ENCODE data around the gene SMARCC1. TPM values are rescaled to one million over a fixed set of nuclear protein-coding genes. Genes with fewer than 3 reads are reported as not detected.

The SMARCC1 gene
- total RNA-seq, 1 donor from 2014 or later = 99.6 TPM

GRCh38 chr3:47780741-47781684 is 680 bp downstream of the SMARCC1 start:
- H3K27me3 Mint-ChIP-seq (ENCODE audit: unreplicated experiment) = no peaks in the 10 kb centered on the region
- H3K27ac Mint-ChIP-seq (ENCODE audit: unreplicated experiment) = peak overlapping the region; percentile 94
- no peaks in the 10 kb centered on the region for H3K9me3 Mint-ChIP-seq (ENCODE audit: unreplicated experiment)
- no peaks in the 10 kb centered on the region for H3K36me3 Mint-ChIP-seq (ENCODE audit: unreplicated experiment)
- TF ChIP-seq, protein P1, sequence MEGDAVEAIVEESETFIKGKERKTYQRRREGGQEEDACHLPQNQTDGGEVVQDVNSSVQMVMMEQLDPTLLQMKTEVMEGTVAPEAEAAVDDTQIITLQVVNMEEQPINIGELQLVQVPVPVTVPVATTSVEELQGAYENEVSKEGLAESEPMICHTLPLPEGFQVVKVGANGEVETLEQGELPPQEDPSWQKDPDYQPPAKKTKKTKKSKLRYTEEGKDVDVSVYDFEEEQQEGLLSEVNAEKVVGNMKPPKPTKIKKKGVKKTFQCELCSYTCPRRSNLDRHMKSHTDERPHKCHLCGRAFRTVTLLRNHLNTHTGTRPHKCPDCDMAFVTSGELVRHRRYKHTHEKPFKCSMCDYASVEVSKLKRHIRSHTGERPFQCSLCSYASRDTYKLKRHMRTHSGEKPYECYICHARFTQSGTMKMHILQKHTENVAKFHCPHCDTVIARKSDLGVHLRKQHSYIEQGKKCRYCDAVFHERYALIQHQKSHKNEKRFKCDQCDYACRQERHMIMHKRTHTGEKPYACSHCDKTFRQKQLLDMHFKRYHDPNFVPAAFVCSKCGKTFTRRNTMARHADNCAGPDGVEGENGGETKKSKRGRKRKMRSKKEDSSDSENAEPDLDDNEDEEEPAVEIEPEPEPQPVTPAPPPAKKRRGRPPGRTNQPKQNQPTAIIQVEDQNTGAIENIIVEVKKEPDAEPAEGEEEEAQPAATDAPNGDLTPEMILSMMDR (IDR thresholded peaks at IDR 0.05) = no peak
- H3K4me1 Mint-ChIP-seq (ENCODE audit: unreplicated experiment) = peaks cover 21% of the 10 kb centered on the region
- H3K4me3 Mint-ChIP-seq (ENCODE audit: unreplicated experiment) = peak overlapping the region; percentile 95
- peak; percentile 87 for DNase-seq (ENCODE audit: extremely low spot score, unreplicated experiment)

GRCh38 chr3:47778746-47779145 is 2.9 kb downstream of the SMARCC1 start:
- Mint-ChIP-seq H3K36me3 (ENCODE audit: unreplicated experiment) (no peaks in the 10 kb centered on the region), H3K27me3 (ENCODE audit: unreplicated experiment) (no peaks in the 10 kb centered on the region), H3K27ac (ENCODE audit: unreplicated experiment) (no peak overlapping the region), H3K4me1 (ENCODE audit: unreplicated experiment) (peaks cover 26% of the 10 kb centered on the region), H3K4me3 (ENCODE audit: unreplicated experiment) (no peak overlapping the region), H3K9me3 (ENCODE audit: unreplicated experiment) (no peaks in the 10 kb centered on the region)
- DNase-seq (ENCODE audit: extremely low spot score, unreplicated experiment) = no peak
- TF ChIP-seq, protein P1 (IDR thresholded peaks at IDR 0.05) = no peak

DNA sequence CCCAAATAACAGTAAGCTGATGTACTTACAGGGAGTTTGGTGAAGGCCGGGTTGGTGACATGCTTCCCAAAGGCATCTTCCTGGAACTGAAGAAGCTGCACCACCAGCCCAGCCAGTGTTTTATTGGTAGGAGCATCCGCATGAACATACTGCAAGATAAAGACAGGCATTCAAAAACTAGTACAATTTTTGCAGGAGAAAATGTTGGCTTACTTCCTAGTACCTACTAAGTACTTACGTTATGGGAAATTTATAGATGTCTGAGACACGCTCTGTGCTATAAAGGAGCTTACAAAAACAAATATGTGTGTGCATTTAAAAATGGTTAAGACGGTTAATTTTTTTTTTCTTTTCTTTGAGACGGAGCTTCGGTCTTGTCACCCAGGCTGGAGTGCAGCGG is 8.9 kb downstream of the SMARCC1 start:
- Mint-ChIP-seq H3K9me3 (ENCODE audit: unreplicated experiment) (no peaks in the 10 kb centered on the region), H3K36me3 (ENCODE audit: unreplicated experiment) (peaks cover 12% of the 10 kb centered on the region), H3K4me3 (ENCODE audit: unreplicated experiment) (no peak overlapping the region), H3K4me1 (ENCODE audit: unreplicated experiment) (peaks cover 12% of the 10 kb centered on the region), H3K27me3 (ENCODE audit: unreplicated experiment) (no peaks in the 10 kb centered on the region), H3K27ac (ENCODE audit: unreplicated experiment) (no peak overlapping the region)
- TF ChIP-seq, protein P1 (IDR thresholded peaks at IDR 0.05) = no peak
- DNase-seq (ENCODE audit: extremely low spot score, unreplicated experiment) = no peak

DNA sequence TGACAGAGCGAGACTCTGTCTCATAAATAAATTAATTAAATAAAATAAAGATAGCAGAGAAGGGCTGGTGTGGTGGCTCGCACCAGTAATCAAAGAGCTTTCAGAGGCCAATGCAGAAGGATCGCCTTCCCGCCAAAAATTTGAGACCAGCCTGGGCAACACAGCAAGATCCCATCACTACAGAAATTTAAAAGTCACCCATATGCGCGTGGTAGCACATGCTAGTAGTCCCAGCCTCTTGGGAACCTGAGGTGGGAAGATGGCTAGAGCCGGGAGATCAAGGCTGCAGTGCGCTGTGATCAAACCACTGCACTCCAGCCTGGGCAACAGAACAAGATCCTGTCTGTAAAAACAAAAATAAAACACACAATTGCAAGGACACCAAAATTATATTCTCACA is 9.6 kb downstream of the SMARCC1 start:
- DNase-seq (ENCODE audit: extremely low spot score, unreplicated experiment) = no peak
- H3K27ac Mint-ChIP-seq (ENCODE audit: unreplicated experiment) = no peak overlapping the region
- H3K36me3 Mint-ChIP-seq (ENCODE audit: unreplicated experiment) = peaks cover 12% of the 10 kb centered on the region
- H3K9me3 Mint-ChIP-seq (ENCODE audit: unreplicated experiment) = no peaks in the 10 kb centered on the region
- TF ChIP-seq, protein P1 (IDR thresholded peaks at IDR 0.05) = no peak
- H3K4me3 Mint-ChIP-seq (ENCODE audit: unreplicated experiment) = no peak overlapping the region
- peaks cover 12% of the 10 kb centered on the region for H3K4me1 Mint-ChIP-seq (ENCODE audit: unreplicated experiment)
- no peaks in the 10 kb centered on the region for H3K27me3 Mint-ChIP-seq (ENCODE audit: unreplicated experiment)

- TF ChIP-seq, protein P1 (IDR thresholded peaks at IDR 0.05) = no peak
- Mint-ChIP-seq H3K4me1 (ENCODE audit: unreplicated experiment) (peaks cover 18% of the 10 kb centered on the region), H3K4me3 (ENCODE audit: unreplicated experiment) (no peak overlapping the region), H3K36me3 (ENCODE audit: unreplicated experiment) (peaks cover 13% of the 10 kb centered on the region), H3K27ac (ENCODE audit: unreplicated experiment) (peak overlapping the region; percentile 28), H3K9me3 (ENCODE audit: unreplicated experiment) (no peaks in the 10 kb centered on the region), H3K27me3 (ENCODE audit: unreplicated experiment) (no peaks in the 10 kb centered on the region)
- no peak for DNase-seq (ENCODE audit: extremely low spot score, unreplicated experiment)
These were observed 15.5 kb downstream of the SMARCC1 start for GRCh38 chr3:47766186-47766585.
